Parathyroid adenoma (tissue), 2 donors: ENCODE measurements around the gene NRTN.

Experiments
- H2AFZ ChIP-seq: fragments of 300-600 bp; sonication (generic); one replicate; pipeline ENCODE4 v1.7.0; 2017; ENCODE audit warnings: antibody characterized with exemption, mild to moderate bottlenecking
- H3K27ac ChIP-seq: fragments of 300-600 bp; sonication (generic); one replicate; pipeline ENCODE4 v1.7.0; 2017
- H3K27me3 ChIP-seq: fragments of 300-600 bp; sonication (generic); one replicate; pipeline ENCODE4 v1.7.0; 2017; ENCODE audit warnings: low read length; ENCODE audit not compliant: control insufficient read depth, insufficient read depth
- H3K36me3 ChIP-seq: fragments of 300-600 bp; sonication (generic); one replicate; pipeline ENCODE4 v1.7.0; 2017; ENCODE audit warnings: low read length; ENCODE audit not compliant: control insufficient read depth, insufficient read depth
- H3K4me1 ChIP-seq: fragments of 300-600 bp; sonication (generic); one replicate; pipeline ENCODE4 v1.7.0; 2017; ENCODE audit warnings: control low read depth
- H3K4me2 ChIP-seq: fragments of 300-600 bp; sonication (generic); one replicate; pipeline ENCODE4 v1.7.0; 2017; ENCODE audit warnings: low read length
- H3K4me3 ChIP-seq: fragments of 300-600 bp; sonication (generic); one replicate; pipeline ENCODE4 v1.7.0; 2017; ENCODE audit warnings: low read depth, low read length
- H3K79me2 ChIP-seq: fragments of 300-600 bp; sonication (generic); one replicate; pipeline ENCODE4 v1.7.0; 2017; ENCODE audit warnings: control low read depth
- H3K9ac ChIP-seq: fragments of 300-600 bp; sonication (generic); one replicate; pipeline ENCODE4 v1.7.0; 2017; ENCODE audit warnings: mild to moderate bottlenecking
- H3K9me3 ChIP-seq: fragments of 300-600 bp; sonication (generic); one replicate; pipeline ENCODE4 v1.7.0; 2017; ENCODE audit warnings: low read length; ENCODE audit not compliant: control insufficient read depth
- CTCF ChIP-seq: fragments of 300-600 bp; sonication (generic); IDR thresholded peaks from one replicate; pipeline ENCODE4 v1.7.0; 2017; ENCODE audit warnings: antibody characterized with exemption, mild to moderate bottlenecking
- donor health status: primary hyperparathyroidism.

The NRTN gene

GRCh38 chr19:5827891-5828660 lies 23.2 kb downstream of the NRTN start:
- H3K27ac ChIP-seq: peak overlapping the region; percentile 66
- H3K4me3 ChIP-seq: peak overlapping the region; percentile 67
- peak overlapping the region; percentile 74 for H3K4me2 ChIP-seq
- no peaks in the 10 kb centered on the region for H3K79me2 ChIP-seq
- no peak overlapping the region for H3K9ac ChIP-seq
- peak overlapping the region; percentile 93 for H2AFZ ChIP-seq
- no peaks in the 10 kb centered on the region for H3K36me3 ChIP-seq
- H3K4me1 ChIP-seq: peaks cover 3% of the 10 kb centered on the region
- H3K27me3 ChIP-seq: no peaks in the 10 kb centered on the region
- no peak for TF ChIP-seq CTCF
- H3K9me3 ChIP-seq: no peaks in the 10 kb centered on the region

DNA sequence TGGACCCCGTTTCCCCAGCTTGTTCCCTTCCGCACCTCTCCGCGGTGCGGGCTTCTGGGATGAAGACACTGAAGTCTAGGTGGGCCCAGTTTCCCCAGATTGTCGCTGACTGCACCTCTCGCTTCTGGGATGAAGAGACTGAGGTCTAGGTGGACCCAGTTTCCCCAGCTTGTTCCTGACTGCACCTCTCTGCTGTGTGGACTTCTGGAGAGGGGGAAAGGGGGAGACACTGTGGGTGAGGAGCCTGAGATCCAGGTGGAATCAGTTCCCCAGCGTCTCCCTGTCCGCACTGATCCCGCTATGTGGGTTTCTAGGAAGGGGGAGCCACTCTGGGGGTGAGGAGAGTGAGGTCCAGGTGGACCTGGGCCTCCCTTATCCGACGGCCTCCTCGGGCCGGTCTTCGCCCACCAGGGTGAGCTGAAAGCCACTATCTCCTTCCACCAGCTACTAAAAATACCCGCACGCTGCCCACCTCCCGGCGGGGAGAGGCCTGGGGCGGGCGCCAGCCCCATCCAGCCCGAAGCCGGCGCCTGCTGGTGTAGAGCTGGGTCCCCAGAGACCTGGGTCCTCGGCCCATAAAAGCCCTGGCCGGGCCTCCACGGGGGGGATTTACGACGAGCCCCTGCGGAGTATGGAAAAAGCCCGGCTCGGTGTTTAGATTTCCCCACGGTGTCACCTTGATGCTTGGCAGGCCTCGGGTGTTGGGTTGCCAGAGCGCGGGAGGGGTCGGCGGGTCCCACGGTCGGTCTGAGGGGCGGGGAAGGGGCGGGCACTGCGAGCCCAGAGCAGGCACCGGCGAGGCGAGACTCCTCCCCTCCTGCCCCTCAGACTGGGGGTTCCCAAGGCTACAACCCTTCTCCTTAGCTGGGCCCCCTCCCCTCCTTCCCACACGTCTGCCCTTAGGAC lies 24.0 kb downstream of the NRTN start:
- Histone ChIP-seq H3K79me2 (no peaks in the 10 kb centered on the region), H3K4me2 (peak overlapping the region; percentile 74), H3K9me3 (no peaks in the 10 kb centered on the region), H3K4me3 (peak overlapping the region; percentile 67), H3K4me1 (peaks cover 3% of the 10 kb centered on the region), H3K36me3 (no peaks in the 10 kb centered on the region), H3K27ac (peak overlapping the region; percentile 66), H3K27me3 (no peaks in the 10 kb centered on the region), H3K9ac (no peak overlapping the region), H2AFZ (peak overlapping the region; percentile 93)
- no peak for TF ChIP-seq CTCF

GRCh38 chr19:5829567-5830310 lies 24.9 kb downstream of the NRTN start:
- Histone ChIP-seq H3K27me3 (no peaks in the 10 kb centered on the region), H3K27ac (no peak overlapping the region), H2AFZ (peak overlapping the region; percentile 93)

DNA sequence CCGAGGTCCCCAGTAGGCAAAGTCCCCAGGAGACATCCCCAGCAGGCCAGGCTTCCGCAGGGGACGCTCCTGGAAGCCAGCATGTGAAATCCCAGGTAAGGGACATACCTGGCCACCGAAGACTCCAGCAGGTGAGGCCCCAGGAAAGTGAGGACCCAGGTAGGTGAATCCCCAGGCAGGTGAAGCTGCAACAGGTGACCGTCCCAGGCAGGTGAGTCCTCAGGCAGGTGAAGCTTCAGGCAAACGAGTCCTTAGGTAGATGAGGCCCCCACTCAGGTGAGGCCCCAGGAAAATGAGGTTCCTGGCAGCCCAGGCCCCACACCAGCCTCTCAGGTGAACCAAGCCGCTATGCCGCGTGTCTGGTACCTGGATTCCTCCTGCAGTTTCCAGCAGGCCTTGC lies 26.3 kb downstream of the NRTN start:
- H3K9me3 ChIP-seq: no peaks in the 10 kb centered on the region
- H3K79me2 ChIP-seq: no peaks in the 10 kb centered on the region
- H3K27ac ChIP-seq: no peak overlapping the region
- H3K9ac ChIP-seq: no peak overlapping the region
- H3K27me3 ChIP-seq: no peaks in the 10 kb centered on the region
- no peak overlapping the region for H3K4me3 ChIP-seq
- H2AFZ ChIP-seq: no peak overlapping the region
- peaks cover 3% of the 10 kb centered on the region for H3K4me1 ChIP-seq
- H3K36me3 ChIP-seq: no peaks in the 10 kb centered on the region
- no peak for TF ChIP-seq CTCF
- H3K4me2 ChIP-seq: no peak overlapping the region

More at GRCh38 chr19:5829567-5830310, 24.9 kb downstream of the NRTN start:
- H3K36me3 ChIP-seq: no peaks in the 10 kb centered on the region
- no peak overlapping the region for H3K9ac ChIP-seq
- no peaks in the 10 kb centered on the region for H3K79me2 ChIP-seq
- H3K4me3 ChIP-seq: no peak overlapping the region
- H3K4me2 ChIP-seq: peak overlapping the region; percentile 74
- TF ChIP-seq CTCF: no peak
- no peaks in the 10 kb centered on the region for H3K9me3 ChIP-seq
- peaks cover 3% of the 10 kb centered on the region for H3K4me1 ChIP-seq
